AG04450 (cell line): ENCODE measurements around the gene EPHX1. TPM values are rescaled to one million over a fixed set of nuclear protein-coding genes. Genes with fewer than 3 reads are reported as not detected.

Source experiments
- CTCF ChIA-PET: fragments of 300-600, 350-600 bp; formaldehyde crosslinking; extraction: SDS; loops from one replicate; lab custom pipeline; 2022; ENCODE audit warnings: antibody characterized with exemption, inconsistent platforms; lab: Charles Lee
- POLR2A ChIA-PET: fragments of 350-600 bp; formaldehyde crosslinking; extraction: SDS; loops from one replicate; lab custom pipeline; 2021; ENCODE audit warnings: antibody characterized with exemption, inconsistent platforms; lab: Yijun Ruan, JAX
- DNase-seq: peaks from one replicate; pipeline ENCODE4 v3.0.0-alpha.2; 2011; ENCODE audit warnings: low read depth, low spot score
- H3K27ac ChIP-seq: one replicate; pipeline ENCODE4 v1.5.1; 2012; ENCODE audit warnings: low read depth, low read length, control low read depth
- H3K27me3 ChIP-seq: one replicate; pipeline ENCODE4 v1.6.0; 2012; ENCODE audit warnings: low read length; ENCODE audit not compliant: control insufficient read depth, insufficient read depth
- H3K4me3 ChIP-seq: 2 replicates; pipeline ENCODE4 v1.5.1; 2011; ENCODE audit warnings: mild to moderate bottlenecking, low read depth, low read length, control low read depth
- H3K9me3 ChIP-seq: 2 replicates; pipeline ENCODE4 v1.5.1; 2012; ENCODE audit warnings: low read length; ENCODE audit not compliant: control insufficient read depth, insufficient read depth
- polyA plus RNA-seq: library from polyadenylated mRNA; depleted of rRNA; stranded (reverse); fragments of >200 nt; gene quantifications from 2 replicates; pipeline ENCODE4 v1.2.3, GENCODE V29; 2011
- TF ChIP-seq, protein P1 (sequence below): IDR thresholded peaks from 2 replicates; pipeline ENCODE4 v1.5.1; 2011; ENCODE audit warnings: low read depth, low read length, control low read depth, inconsistent platforms

EPHX1 gene
- polyA plus RNA-seq, 1 experiment: 41.3 TPM

DNA sequence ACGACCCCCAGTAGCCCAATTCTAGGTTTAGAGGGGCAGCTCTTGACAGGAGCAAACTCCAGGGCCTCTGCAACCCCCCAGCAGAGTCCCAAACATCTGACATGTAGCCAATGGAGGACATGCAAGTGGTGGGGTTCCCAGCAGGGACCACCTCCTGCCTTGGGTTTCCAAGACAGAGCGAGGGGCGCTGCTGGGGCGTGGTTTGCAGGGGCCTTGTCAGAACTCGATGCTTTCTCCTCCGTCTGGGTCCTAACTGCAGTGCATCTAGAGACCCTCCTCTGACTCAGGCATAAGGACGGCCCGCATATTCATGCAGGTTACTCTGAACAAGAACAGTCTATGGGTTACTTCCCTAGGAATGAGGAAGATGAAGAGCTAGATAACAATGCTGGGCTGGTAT is 17.2 kb downstream of the EPHX1 start:
- TF ChIP-seq, protein P1, sequence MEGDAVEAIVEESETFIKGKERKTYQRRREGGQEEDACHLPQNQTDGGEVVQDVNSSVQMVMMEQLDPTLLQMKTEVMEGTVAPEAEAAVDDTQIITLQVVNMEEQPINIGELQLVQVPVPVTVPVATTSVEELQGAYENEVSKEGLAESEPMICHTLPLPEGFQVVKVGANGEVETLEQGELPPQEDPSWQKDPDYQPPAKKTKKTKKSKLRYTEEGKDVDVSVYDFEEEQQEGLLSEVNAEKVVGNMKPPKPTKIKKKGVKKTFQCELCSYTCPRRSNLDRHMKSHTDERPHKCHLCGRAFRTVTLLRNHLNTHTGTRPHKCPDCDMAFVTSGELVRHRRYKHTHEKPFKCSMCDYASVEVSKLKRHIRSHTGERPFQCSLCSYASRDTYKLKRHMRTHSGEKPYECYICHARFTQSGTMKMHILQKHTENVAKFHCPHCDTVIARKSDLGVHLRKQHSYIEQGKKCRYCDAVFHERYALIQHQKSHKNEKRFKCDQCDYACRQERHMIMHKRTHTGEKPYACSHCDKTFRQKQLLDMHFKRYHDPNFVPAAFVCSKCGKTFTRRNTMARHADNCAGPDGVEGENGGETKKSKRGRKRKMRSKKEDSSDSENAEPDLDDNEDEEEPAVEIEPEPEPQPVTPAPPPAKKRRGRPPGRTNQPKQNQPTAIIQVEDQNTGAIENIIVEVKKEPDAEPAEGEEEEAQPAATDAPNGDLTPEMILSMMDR: no peak
- no peak for DNase-seq
- no peak overlapping the region for H3K27ac ChIP-seq
- ChIA-PET CTCF (interaction anchor here (0.8 to 1.0 kb wide), 3 partner anchors 8 to 352 kb away, joined by 3 to 4 read pairs (median 3); no protein-coding TSS in a partner anchor), POLR2A (no interaction called here)
- H3K4me3 ChIP-seq: no peak overlapping the region
- H3K27me3 ChIP-seq: no peaks in the 10 kb centered on the region
- no peaks in the 10 kb centered on the region for H3K9me3 ChIP-seq

DNA sequence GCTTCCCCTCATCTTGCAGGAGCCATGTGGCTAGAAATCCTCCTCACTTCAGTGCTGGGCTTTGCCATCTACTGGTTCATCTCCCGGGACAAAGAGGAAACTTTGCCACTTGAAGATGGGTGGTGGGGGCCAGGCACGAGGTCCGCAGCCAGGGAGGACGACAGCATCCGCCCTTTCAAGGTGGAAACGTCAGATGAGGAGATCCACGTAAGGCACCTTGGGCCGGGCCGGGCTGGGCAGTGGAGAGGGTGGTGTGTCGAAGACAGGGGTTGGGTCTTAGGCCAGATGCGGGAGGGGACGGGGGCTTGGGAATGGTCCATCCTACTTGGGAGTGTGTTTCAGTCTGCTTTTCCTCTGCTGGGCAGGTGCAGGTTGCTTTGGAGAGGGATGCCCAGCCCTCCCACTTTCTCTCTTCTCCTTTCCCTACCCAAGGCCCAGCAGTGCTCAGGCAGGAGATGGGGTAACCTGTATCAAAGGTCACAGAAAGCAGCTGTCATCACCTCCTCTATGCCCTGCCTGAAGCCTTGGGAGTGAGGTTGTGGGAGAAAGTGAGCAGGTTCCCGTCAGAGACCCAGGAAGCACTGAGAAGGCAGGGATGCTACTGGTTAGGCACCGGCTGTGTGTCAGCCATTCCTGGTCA is 18.9 kb downstream of the EPHX1 start:
- Histone ChIP-seq H3K4me3 (no peak overlapping the region), H3K27me3 (no peaks in the 10 kb centered on the region), H3K27ac (no peak overlapping the region), H3K9me3 (no peaks in the 10 kb centered on the region)
- CTCF ChIA-PET: interaction anchor here (0.9 kb wide), 1 partner anchor 354 kb away, joined by 3 read pairs; no protein-coding TSS in a partner anchor
- POLR2A ChIA-PET: interaction anchor here (0.5 kb wide), 1 partner anchor 10 kb away, joined by 6 read pairs; no protein-coding TSS in a partner anchor
- TF ChIP-seq, protein P1: no peak
- DNase-seq: no peak

DNA sequence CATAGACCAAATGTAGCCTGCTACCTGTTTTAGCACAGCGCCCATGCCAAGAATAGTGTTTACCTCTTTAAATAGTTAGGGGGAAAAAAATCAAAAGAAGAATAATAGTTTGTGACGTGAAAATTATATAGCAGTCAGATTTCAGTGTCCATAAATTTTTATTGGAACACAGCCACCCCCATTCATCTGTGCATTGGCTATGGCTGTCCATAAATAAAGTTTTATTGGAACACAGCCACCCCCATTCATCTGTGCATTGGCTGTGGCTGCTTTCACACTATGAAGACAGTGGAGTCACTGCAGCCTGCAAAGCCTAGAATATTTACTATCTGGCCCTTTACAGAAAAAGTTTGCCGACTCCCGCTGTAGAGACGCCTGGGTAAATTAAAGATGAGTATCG is 20.9 kb downstream of the EPHX1 start:
- ChIA-PET POLR2A (no interaction called here), CTCF (interaction anchor here (1.1 to 1.4 kb wide), 2 partner anchors 15 kb away, joined by 4 read pairs; no protein-coding TSS in a partner anchor)
- no peak overlapping the region for H3K27ac ChIP-seq
- no peaks in the 10 kb centered on the region for H3K27me3 ChIP-seq
- H3K4me3 ChIP-seq: no peak overlapping the region
- H3K9me3 ChIP-seq: no peaks in the 10 kb centered on the region
- TF ChIP-seq, protein P1: no peak
- DNase-seq: no peak

DNA sequence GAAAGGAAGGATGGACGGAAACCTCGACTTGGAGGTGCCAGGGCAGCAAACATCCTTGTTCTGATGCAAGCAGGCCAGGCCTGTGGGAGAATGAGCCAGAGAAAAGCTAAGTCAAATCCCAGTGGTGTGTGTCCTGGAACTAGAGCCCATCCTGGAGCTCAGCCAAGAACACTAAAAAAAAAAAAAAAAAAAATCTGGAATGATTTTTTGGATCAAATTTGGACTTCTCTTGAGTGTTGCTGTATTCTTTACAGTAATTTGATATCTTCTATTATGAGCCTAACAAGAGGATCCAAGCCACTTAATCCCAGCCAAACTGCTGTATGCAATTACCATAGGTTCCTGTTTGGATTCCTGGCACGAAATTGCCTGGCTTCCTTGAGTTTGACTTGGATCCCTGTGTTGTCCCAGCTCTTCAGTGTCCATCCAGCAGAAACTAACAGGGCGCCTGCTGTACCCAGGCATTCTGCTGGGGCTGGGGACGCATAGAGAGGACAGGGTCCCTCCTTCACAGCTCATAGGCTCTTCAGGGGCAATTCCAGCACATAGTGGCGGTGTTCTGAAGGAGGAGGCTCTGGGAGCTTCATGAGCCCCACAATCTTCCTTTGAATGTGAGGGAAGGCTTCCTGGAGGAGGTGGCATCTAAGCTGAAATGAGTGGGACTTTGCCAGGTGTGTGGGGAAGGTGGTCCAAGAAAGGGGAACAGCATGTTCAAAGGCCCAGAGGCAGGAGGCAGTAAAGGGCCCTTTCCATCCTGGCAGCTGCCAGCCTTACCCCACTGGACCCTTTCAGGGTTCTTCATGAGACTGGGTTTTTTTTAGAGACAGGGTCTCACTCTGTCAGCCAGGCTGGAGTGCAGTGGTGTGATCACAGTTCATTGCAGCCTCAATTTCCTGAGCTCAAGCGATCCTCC is 24.7 kb downstream of the EPHX1 start:
- Histone ChIP-seq H3K27me3 (no peaks in the 10 kb centered on the region), H3K27ac (peak overlapping the region; percentile 31), H3K9me3 (no peaks in the 10 kb centered on the region), H3K4me3 (no peak overlapping the region)
- CTCF ChIA-PET: interaction anchor here (0.6 to 2.3 kb wide), 6 partner anchors 8 to 360 kb away, joined by 4 to 16 read pairs (median 4); no protein-coding TSS in a partner anchor
- POLR2A ChIA-PET: interaction anchor here (0.6 to 0.7 kb wide), 4 partner anchors 16 to 48 kb away, joined by 3 to 6 read pairs (median 4); partner anchors contain the start of genes EPHX1 and TMEM63A
- TF ChIP-seq, protein P1: no peak
- DNase-seq: no peak
